Neural crest cell (in vitro differentiated cells): ENCODE data around the gene ADD2. TPM values are rescaled to one million over a fixed set of nuclear protein-coding genes. Genes with fewer than 3 reads are reported as not detected.

Experiments used
- DNase-seq: peaks from one replicate; pipeline ENCODE4 v3.0.0; 2021; ENCODE audit warnings: low read depth, mixed read lengths, low spot score
- H3K27ac Mint-ChIP-seq: one replicate; pipeline ENCODE4 v1.8.0; 2021; ENCODE audit warnings: mild to moderate bottlenecking, mixed read lengths; ENCODE audit not compliant: unreplicated experiment
- H3K27me3 Mint-ChIP-seq: 2 replicates; pipeline ENCODE4 v1.8.0; 2021; ENCODE audit warnings: low read depth, mild to moderate bottlenecking, mixed read lengths
- H3K36me3 Mint-ChIP-seq: 2 replicates; pipeline ENCODE4 v1.8.0; 2021; ENCODE audit warnings: low read depth, mild to moderate bottlenecking, mixed read lengths
- H3K4me1 Mint-ChIP-seq: 2 replicates; pipeline ENCODE4 v1.8.0; 2021; ENCODE audit warnings: mixed read lengths
- H3K4me3 Mint-ChIP-seq: one replicate; pipeline ENCODE4 v1.8.0; 2021; ENCODE audit warnings: mild to moderate bottlenecking, mixed read lengths
- H3K9me3 Mint-ChIP-seq: 2 replicates; pipeline ENCODE4 v1.8.0; 2021; ENCODE audit warnings: mixed read lengths
- total RNA-seq: library from RNA; stranded (reverse); gene quantifications from 2 replicates; pipeline ENCODE4 v1.2.1, GENCODE V29; 2021
- TF ChIP-seq, protein P1 (sequence below): fragments of 200-600 bp; sonication (generic); conservative IDR thresholded peaks from 2 replicates; pipeline ENCODE4 v1.5.0; 2021; ENCODE audit warnings: antibody characterized with exemption, mild to moderate bottlenecking

Gene ADD2
- total RNA-seq, 1 donor from 2014 or later, result 31.8 TPM

DNA sequence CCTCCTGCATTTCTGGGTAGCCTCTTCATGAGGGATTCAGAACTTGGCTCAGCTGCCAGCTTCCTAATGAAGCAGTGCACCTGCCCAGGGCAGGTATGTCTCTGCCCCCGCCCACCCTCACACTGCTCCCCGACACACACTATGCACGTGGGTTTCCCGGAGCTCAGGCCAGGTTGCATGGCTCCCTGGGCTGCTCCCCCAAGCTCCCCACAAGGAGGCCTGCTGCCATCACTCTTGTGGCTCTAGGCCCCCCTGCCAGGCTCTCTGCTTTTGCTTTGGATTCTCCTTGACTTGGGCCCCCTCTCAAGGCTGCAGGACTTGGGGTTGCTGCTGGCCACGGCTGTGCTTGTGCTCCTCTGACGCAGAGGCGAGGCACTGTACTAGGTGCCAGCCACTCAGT is 43.6 kb downstream of the ADD2 start:
- Mint-ChIP-seq H3K27ac (no peak overlapping the region), H3K9me3 (peaks cover 4% of the 10 kb centered on the region), H3K36me3 (no peaks in the 10 kb centered on the region), H3K4me3 (no peak overlapping the region), H3K27me3 (peaks cover 19% of the 10 kb centered on the region), H3K4me1 (peaks cover 22% of the 10 kb centered on the region)
- TF ChIP-seq, protein P1, sequence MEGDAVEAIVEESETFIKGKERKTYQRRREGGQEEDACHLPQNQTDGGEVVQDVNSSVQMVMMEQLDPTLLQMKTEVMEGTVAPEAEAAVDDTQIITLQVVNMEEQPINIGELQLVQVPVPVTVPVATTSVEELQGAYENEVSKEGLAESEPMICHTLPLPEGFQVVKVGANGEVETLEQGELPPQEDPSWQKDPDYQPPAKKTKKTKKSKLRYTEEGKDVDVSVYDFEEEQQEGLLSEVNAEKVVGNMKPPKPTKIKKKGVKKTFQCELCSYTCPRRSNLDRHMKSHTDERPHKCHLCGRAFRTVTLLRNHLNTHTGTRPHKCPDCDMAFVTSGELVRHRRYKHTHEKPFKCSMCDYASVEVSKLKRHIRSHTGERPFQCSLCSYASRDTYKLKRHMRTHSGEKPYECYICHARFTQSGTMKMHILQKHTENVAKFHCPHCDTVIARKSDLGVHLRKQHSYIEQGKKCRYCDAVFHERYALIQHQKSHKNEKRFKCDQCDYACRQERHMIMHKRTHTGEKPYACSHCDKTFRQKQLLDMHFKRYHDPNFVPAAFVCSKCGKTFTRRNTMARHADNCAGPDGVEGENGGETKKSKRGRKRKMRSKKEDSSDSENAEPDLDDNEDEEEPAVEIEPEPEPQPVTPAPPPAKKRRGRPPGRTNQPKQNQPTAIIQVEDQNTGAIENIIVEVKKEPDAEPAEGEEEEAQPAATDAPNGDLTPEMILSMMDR, result no peak
- DNase-seq, result no peak

DNA sequence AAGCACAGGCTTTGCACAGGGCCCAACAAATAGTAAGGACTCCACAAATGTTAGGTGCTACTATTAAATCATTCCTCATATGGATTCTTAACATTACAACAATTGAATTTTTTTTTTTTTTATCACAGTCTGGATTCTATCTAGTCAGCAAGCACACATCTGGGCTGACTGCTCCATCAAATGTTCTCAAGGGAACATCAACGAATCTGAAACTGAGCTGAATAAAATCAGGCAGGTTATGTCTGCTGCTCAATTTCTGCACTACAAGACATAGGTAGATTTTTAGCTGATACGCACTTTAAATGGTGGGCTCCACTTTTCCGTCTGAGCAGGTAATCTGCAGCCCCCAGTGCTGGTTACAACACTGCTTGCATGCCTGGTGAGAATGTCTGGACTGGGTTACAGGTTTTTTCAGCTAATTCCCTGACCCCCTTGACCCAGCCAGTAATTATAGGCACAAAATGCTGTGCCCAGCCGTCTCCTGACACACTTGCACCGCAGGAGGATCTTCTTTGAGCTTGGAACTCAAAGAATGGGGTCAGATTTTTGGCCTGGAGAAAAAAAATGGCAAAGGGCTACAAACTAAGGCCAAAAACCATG is 44.6 kb downstream of the ADD2 start:
- Mint-ChIP-seq H3K4me3 (no peak overlapping the region), H3K27me3 (peaks cover 12% of the 10 kb centered on the region), H3K27ac (no peak overlapping the region), H3K9me3 (peaks cover 4% of the 10 kb centered on the region), H3K4me1 (peaks cover 19% of the 10 kb centered on the region), H3K36me3 (no peaks in the 10 kb centered on the region)
- DNase-seq, result no peak
- TF ChIP-seq, protein P1, result no peak

DNA sequence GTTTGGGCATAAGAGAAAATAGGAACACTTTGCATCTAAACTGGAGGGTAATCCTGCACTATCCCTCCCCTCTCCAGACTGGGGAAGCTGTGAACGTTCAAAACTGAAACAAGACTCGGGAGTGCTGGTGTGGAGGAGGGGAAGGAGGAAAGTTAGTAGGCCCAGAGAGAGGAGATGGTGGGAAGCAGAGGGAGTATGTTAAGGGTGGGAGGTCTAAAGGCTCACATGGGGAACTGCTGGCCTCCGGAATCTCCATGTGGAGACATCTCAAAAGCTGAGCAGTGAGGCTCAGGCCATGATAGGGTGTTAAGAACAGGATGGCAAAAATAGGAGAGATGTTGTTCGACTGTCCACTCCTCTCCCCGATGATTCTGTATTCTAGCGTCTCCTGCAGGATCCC is 47.9 kb downstream of the ADD2 start:
- no peaks in the 10 kb centered on the region for H3K36me3 Mint-ChIP-seq
- H3K4me3 Mint-ChIP-seq, result no peak overlapping the region
- H3K27me3 Mint-ChIP-seq, result peaks cover 6% of the 10 kb centered on the region
- no peak overlapping the region for H3K27ac Mint-ChIP-seq
- DNase-seq, result no peak
- TF ChIP-seq, protein P1, result no peak
- peaks cover 14% of the 10 kb centered on the region for H3K4me1 Mint-ChIP-seq
- H3K9me3 Mint-ChIP-seq, result no peaks in the 10 kb centered on the region

DNA sequence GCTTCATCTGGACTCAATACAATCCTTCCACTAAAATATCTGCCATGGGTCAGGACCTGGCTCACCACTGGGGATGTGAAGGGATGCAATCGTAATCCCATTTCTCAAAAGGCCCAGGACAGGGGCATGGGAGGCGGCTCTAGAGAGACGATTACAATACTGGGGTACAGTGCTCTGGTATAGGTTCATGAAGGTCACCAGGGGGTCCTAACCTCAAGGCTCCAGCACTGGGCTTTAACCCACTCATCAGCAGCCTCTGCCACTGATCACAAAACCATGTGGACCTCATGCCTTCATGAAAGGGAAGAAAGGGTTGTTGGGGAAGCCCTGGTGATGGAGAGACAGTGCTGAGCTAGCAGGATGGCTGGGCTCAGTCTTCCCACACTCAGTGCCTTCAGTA is 48.8 kb downstream of the ADD2 start:
- Mint-ChIP-seq H3K4me1 (peaks cover 22% of the 10 kb centered on the region), H3K4me3 (no peak overlapping the region), H3K36me3 (no peaks in the 10 kb centered on the region), H3K27ac (no peak overlapping the region), H3K9me3 (no peaks in the 10 kb centered on the region), H3K27me3 (peaks cover 6% of the 10 kb centered on the region)
- TF ChIP-seq, protein P1, result no peak
- DNase-seq, result no peak

DNA sequence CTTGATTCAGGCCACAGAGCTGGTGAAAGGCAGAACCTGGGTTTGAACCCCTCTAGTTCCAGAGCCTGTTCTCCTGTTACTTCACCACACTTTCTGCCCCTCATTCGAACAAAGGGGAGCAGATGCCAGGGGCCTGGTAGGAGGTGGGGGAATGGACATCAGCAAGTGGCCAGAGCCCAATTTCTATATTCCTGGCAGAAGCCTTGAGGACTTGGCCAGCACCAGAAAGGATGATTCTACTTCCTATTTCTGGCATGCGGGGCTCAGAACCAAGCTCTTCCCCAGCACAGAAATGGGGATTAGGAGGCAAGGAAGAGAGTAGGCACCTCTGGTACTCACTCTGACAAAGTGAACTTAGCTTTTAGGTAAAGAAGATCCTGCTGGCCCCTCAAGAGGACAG is 49.3 kb downstream of the ADD2 start:
- peaks cover 22% of the 10 kb centered on the region for H3K4me1 Mint-ChIP-seq
- TF ChIP-seq, protein P1, result no peak
- H3K27me3 Mint-ChIP-seq, result peaks cover 6% of the 10 kb centered on the region
- no peaks in the 10 kb centered on the region for H3K36me3 Mint-ChIP-seq
- DNase-seq, result no peak
- H3K4me3 Mint-ChIP-seq, result no peak overlapping the region
- no peak overlapping the region for H3K27ac Mint-ChIP-seq
- H3K9me3 Mint-ChIP-seq, result no peaks in the 10 kb centered on the region

DNA sequence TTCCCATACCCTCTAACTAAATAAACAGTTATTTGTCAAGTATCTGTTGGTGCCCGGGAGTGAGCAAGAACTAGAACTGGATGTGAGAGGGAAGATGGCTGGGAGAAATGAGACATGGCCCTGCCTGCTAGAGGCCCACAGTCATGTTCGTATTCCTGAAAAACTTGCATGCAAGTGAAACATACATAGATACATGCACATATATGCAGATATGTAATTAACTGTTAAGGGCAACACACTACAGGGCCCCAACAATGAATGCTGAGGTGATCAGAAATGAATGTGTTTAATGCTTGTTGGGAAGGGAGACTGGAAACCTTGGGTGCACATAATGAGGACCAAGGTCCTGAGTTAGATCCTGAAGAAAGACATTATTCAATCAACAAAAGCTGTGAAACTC is 49.8 kb downstream of the ADD2 start:
- no peaks in the 10 kb centered on the region for H3K36me3 Mint-ChIP-seq
- DNase-seq, result no peak
- no peak overlapping the region for H3K4me3 Mint-ChIP-seq
- H3K9me3 Mint-ChIP-seq, result no peaks in the 10 kb centered on the region
- no peak overlapping the region for H3K27ac Mint-ChIP-seq
- H3K4me1 Mint-ChIP-seq, result peaks cover 22% of the 10 kb centered on the region
- TF ChIP-seq, protein P1, result no peak
- peaks cover 6% of the 10 kb centered on the region for H3K27me3 Mint-ChIP-seq
